Panc1 (cell line): ENCODE data around the gene MAGI1. TPM values are rescaled to one million over a fixed set of nuclear protein-coding genes. Genes with fewer than 3 reads are reported as not detected.

Source experiments
- ATAC-seq: fragments of 200-7000 bp; cut with Tn5 transposase; 2 replicates; pipeline ENCODE4 v1.9.1; 2020; ENCODE audit warnings: mild to moderate bottlenecking, moderate library complexity
- BruUV-seq: library from RNA; stranded (reverse); fragments of 400-500 nt; replicated peaks from 2 replicates; lab custom pipeline; 2021; lab: Mats Ljungman, UMichigan
- CTCF ChIA-PET: fragments of 300-600 bp; sonication (Branson Sonifier 250); formaldehyde crosslinking; loops from one replicate; lab custom pipeline; 2022; ENCODE audit warnings: antibody characterized with exemption; lab: Charles Lee
- POLR2A ChIA-PET: fragments of 300-600 bp; sonication (Branson Sonifier 250); formaldehyde crosslinking; loops from one replicate; lab custom pipeline; 2022; ENCODE audit warnings: antibody characterized with exemption; lab: Charles Lee
- DNase-seq: peaks from one replicate; pipeline ENCODE4 v3.0.0-alpha.2; 2010; ENCODE audit warnings: low read depth, low spot score
- H3K27ac ChIP-seq: 2 replicates; pipeline ENCODE4 v1.5.1; 2011; ENCODE audit warnings: mild to moderate bottlenecking, low read length, inconsistent platforms
- H3K27me3 ChIP-seq: fragments of 200-500 bp; sonication (Bioruptor generic); 2 replicates; pipeline ENCODE4 v1.6.0; 2014; ENCODE audit warnings: low read length, inconsistent platforms; ENCODE audit not compliant: control insufficient read depth, insufficient read depth
- H3K36me3 ChIP-seq: fragments of 200-500 bp; sonication (Bioruptor generic); 2 replicates; pipeline ENCODE4 v1.5.1; 2014; ENCODE audit warnings: inconsistent platforms, mild to moderate bottlenecking, low read length, moderate library complexity; ENCODE audit not compliant: control insufficient read depth, insufficient read depth
- H3K4me1 ChIP-seq: 2 replicates; pipeline ENCODE4 v1.5.1; 2011; ENCODE audit warnings: inconsistent platforms, mild to moderate bottlenecking, low read length, moderate library complexity; ENCODE audit not compliant: control insufficient read depth, insufficient read depth
- H3K4me3 ChIP-seq, 2 experiments: 2 replicates each; pipeline ENCODE4 v1.5.1; 2011 to 2012; ENCODE audit warnings: low read depth in 2 of 2, low read length in 2 of 2, mild to moderate bottlenecking in 2 of 2, inconsistent platforms in 1 of 2, moderate library complexity in 1 of 2
- H3K9me3 ChIP-seq: fragments of 200-500 bp; sonication (Bioruptor generic); 2 replicates; pipeline ENCODE4 v1.5.1; 2014; ENCODE audit warnings: low read depth, mild to moderate bottlenecking, inconsistent platforms, low read length, moderate library complexity; ENCODE audit not compliant: control insufficient read depth, insufficient read depth
- CTCF ChIP-seq: fragments of 450-650 bp; IDR thresholded peaks from 2 replicates; pipeline ENCODE4 v1.5.1; 2017; ENCODE audit warnings: mild to moderate bottlenecking
- POLR2AphosphoS5 ChIP-seq: IDR thresholded peaks from 2 replicates; pipeline ENCODE4 v1.6.1; 2012; ENCODE audit warnings: mild to moderate bottlenecking, low read depth, low read length, moderate library complexity
- REST ChIP-seq, 2 experiments: IDR thresholded peaks; 2 replicates each; pipeline ENCODE4 v1.6.1; 2011 to 2012; ENCODE audit warnings: low read depth in 2 of 2, control low read depth in 1 of 2, low read length in 1 of 2, mild to moderate bottlenecking in 1 of 2, moderate library complexity in 1 of 2; ENCODE audit not compliant: insufficient read depth in 1 of 2
- SIN3A ChIP-seq: IDR thresholded peaks from 2 replicates; pipeline ENCODE4 v1.6.1; 2012; ENCODE audit warnings: low read depth, mild to moderate bottlenecking, low read length, moderate library complexity, borderline replicate concordance; ENCODE audit not compliant: insufficient read depth
- TCF7L2 ChIP-seq: IDR thresholded peaks from 2 replicates; pipeline ENCODE4 v1.6.1; 2011; ENCODE audit warnings: mild to moderate bottlenecking, low read depth, low read length, inconsistent platforms
- in situ Hi-C: cut with HindIII; loops from 2 replicates; pipeline ENCODE4 v1.10.0; 2016; ENCODE audit warnings: low sequenced_read_pairs, low pct_unique_long_range_greater_than_20kb
- intact Hi-C: fragments of 100-400 bp; cut with micrococcal nuclease; formaldehyde crosslinking; loops from one replicate; pipeline ENCODE4 v1.10.0; 2022; ENCODE audit not compliant: unreplicated experiment
- total RNA-seq: library from RNA; stranded (reverse); gene quantifications from one replicate; pipeline ENCODE4 v1.2.1, GENCODE V29; 2021; ENCODE audit not compliant: unreplicated experiment

MAGI1 gene
- total RNA-seq, 1 experiment from 2014 or later: 9.5 TPM

- no peak for DNase-seq
- H3K27ac ChIP-seq: no peak overlapping the region
- H3K4me3 ChIP-seq: no peak overlapping the region
- intact Hi-C loops (no loop called here), in situ Hi-C loops (no loop called here)
- ChIA-PET POLR2A (no interaction called here), CTCF (no interaction called here)
- ATAC-seq: no peak
- H3K36me3 ChIP-seq: no peaks in the 10 kb centered on the region
- H3K4me1 ChIP-seq: no peaks in the 10 kb centered on the region
- no peaks in the 10 kb centered on the region for H3K27me3 ChIP-seq
- BruUV-seq: no TSS peak
- H3K9me3 ChIP-seq: no peaks in the 10 kb centered on the region
- TF ChIP-seq CTCF (no peak), SIN3A (no peak), TCF7L2 (no peak), POLR2AphosphoS5 (no peak), REST (IDR thresholded peaks at IDR 0.05; ENCODE audit: insufficient read depth in 1 of 2, low read depth in 2 of 2, low read length in 1 of 2) (no peak)
These were observed 557.6 kb downstream of the MAGI1 start for GRCh38 chr3:65481085-65481484.

GRCh38 chr3:65479990-65480389 lies 558.7 kb downstream of the MAGI1 start:
- Histone ChIP-seq H3K4me1 (no peaks in the 10 kb centered on the region), H3K36me3 (no peaks in the 10 kb centered on the region), H3K27me3 (no peaks in the 10 kb centered on the region), H3K9me3 (no peaks in the 10 kb centered on the region), H3K27ac (no peak overlapping the region), H3K4me3 (no peak overlapping the region)
- no peak for DNase-seq
- intact Hi-C loops: no loop called here
- no peak for TF ChIP-seq SIN3A
- TF ChIP-seq CTCF: no peak
- no peak for TF ChIP-seq TCF7L2
- TF ChIP-seq POLR2AphosphoS5: no peak
- no peak for TF ChIP-seq REST (IDR thresholded peaks at IDR 0.05; ENCODE audit: insufficient read depth in 1 of 2, low read depth in 2 of 2, low read length in 1 of 2)
- ChIA-PET POLR2A (no interaction called here), CTCF (no interaction called here)
- ATAC-seq: no peak
- BruUV-seq: no TSS peak
- in situ Hi-C loops: no loop called here
